Measurements from ENCODE around the gene LRRC73.

GRCh38 chr6:43471399-43471798, 38.7 kb downstream of the LRRC73 start:
- TF ChIP-seq, protein P1, sequence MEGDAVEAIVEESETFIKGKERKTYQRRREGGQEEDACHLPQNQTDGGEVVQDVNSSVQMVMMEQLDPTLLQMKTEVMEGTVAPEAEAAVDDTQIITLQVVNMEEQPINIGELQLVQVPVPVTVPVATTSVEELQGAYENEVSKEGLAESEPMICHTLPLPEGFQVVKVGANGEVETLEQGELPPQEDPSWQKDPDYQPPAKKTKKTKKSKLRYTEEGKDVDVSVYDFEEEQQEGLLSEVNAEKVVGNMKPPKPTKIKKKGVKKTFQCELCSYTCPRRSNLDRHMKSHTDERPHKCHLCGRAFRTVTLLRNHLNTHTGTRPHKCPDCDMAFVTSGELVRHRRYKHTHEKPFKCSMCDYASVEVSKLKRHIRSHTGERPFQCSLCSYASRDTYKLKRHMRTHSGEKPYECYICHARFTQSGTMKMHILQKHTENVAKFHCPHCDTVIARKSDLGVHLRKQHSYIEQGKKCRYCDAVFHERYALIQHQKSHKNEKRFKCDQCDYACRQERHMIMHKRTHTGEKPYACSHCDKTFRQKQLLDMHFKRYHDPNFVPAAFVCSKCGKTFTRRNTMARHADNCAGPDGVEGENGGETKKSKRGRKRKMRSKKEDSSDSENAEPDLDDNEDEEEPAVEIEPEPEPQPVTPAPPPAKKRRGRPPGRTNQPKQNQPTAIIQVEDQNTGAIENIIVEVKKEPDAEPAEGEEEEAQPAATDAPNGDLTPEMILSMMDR (IDR thresholded peaks at IDR 0.05 in 4 of 5, conservative IDR thresholded peaks at IDR 0.05 in 1 of 5), result no peak
- TF ChIP-seq POLR2A (IDR thresholded peaks at IDR 0.05), result no peak

Measured in gastrocnemius medialis (tissue), 4 donors.